Measurements from ENCODE around the gene TAS2R4.
"Not testable (repeated sequence)": the region's sequence is repeated elsewhere in the genome, so short reads cannot be mapped to it uniquely, and the experiment has no call there.

Gene TAS2R4

GRCh38 chr7:141739250-141739649 lies 37.2 kb upstream of the TAS2R4 start:
- peak overlapping the region; percentile 95 for H3K4me3 ChIP-seq (ENCODE audit: low read depth, low read length)
- TF ChIP-seq CTCF (IDR thresholded peaks at IDR 0.05; ENCODE audit: borderline replicate concordance, insufficient read depth, low read depth, low read length), result no peak

GRCh38 chr7:141742229-141742628 lies 34.2 kb upstream of the TAS2R4 start:
- no peak for TF ChIP-seq CTCF (IDR thresholded peaks at IDR 0.05; ENCODE audit: borderline replicate concordance, insufficient read depth, low read depth, low read length)

GRCh38 chr7:141744131-141744530 lies 32.3 kb upstream of the TAS2R4 start:
- no peak overlapping the region for H3K4me3 ChIP-seq (ENCODE audit: low read depth, low read length)
- no peak for TF ChIP-seq CTCF (IDR thresholded peaks at IDR 0.05; ENCODE audit: borderline replicate concordance, insufficient read depth, low read depth, low read length)

More at GRCh38 chr7:141742229-141742628, 34.2 kb upstream of the TAS2R4 start:
- no peak overlapping the region for H3K4me3 ChIP-seq (ENCODE audit: low read depth, low read length)

- H3K4me3 ChIP-seq (ENCODE audit: low read depth, low read length), result no peak overlapping the region
- no peak for TF ChIP-seq CTCF (IDR thresholded peaks at IDR 0.05; ENCODE audit: borderline replicate concordance, insufficient read depth, low read depth, low read length)
Observed at GRCh38 chr7:141748396-141748795, 28.1 kb upstream of the TAS2R4 start.

GRCh38 chr7:141751904-141752303 lies 24.6 kb upstream of the TAS2R4 start:
- not testable (repeated sequence) for H3K4me3 ChIP-seq (ENCODE audit: low read depth, low read length)

GRCh38 chr7:141752634-141753033 lies 23.8 kb upstream of the TAS2R4 start:
- H3K4me3 ChIP-seq (ENCODE audit: low read depth, low read length), result no peak overlapping the region
- no peak; the same call in 1 of the 2 replicates for TF ChIP-seq CTCF (IDR thresholded peaks at IDR 0.05; ENCODE audit: borderline replicate concordance, insufficient read depth, low read depth, low read length)

GRCh38 chr7:141754939-141755338 lies 21.5 kb upstream of the TAS2R4 start:
- peak; percentile 49; the same call in 1 of the 2 replicates for TF ChIP-seq CTCF (IDR thresholded peaks at IDR 0.05; ENCODE audit: borderline replicate concordance, insufficient read depth, low read depth, low read length)

GRCh38 chr7:141763797-141764196 lies 12.7 kb upstream of the TAS2R4 start, which contains the start of gene TAS2R3:
Gene TAS2R3 (plus strand): TSS chr7:141764097. CDS start chr7:141764159, 62 bp downstream.
- TF ChIP-seq CTCF (IDR thresholded peaks at IDR 0.05; ENCODE audit: borderline replicate concordance, insufficient read depth, low read depth, low read length), result no peak
- H3K4me3 ChIP-seq (ENCODE audit: low read depth, low read length), result no peak within 1 kb of the TSS

More at GRCh38 chr7:141754939-141755338, 21.5 kb upstream of the TAS2R4 start:
- H3K4me3 ChIP-seq (ENCODE audit: low read depth, low read length), result no peak overlapping the region

GRCh38 chr7:141770083-141770583 lies 6.3 kb upstream of the TAS2R4 start:
- not testable (repeated sequence) for H3K4me3 ChIP-seq (ENCODE audit: low read depth, low read length)
